ES-I3 (cell line): ENCODE results near the gene PODXL.
"Not testable (repeated sequence)": the region's sequence is repeated elsewhere in the genome, so short reads cannot be mapped to it uniquely, and the experiment has no call there.

Source experiments
- H3K36me3 ChIP-seq: 2 replicates; pipeline ENCODE4 v1.6.1; 2013; ENCODE audit warnings: mild to moderate bottlenecking, low read length, control low read depth, moderate library complexity; ENCODE audit not compliant: insufficient read depth
- H3K4me1 ChIP-seq: 2 replicates; pipeline ENCODE4 v1.6.1; 2013; ENCODE audit warnings: mild to moderate bottlenecking, control low read depth, low read length; ENCODE audit not compliant: insufficient read depth
- H3K9ac ChIP-seq: 2 replicates; pipeline ENCODE4 v1.6.1; 2013; ENCODE audit warnings: low read depth, mild to moderate bottlenecking, low read length, moderate library complexity
- H3K9me3 ChIP-seq: 2 replicates; pipeline ENCODE4 v1.6.1; 2013; ENCODE audit warnings: mild to moderate bottlenecking, low read length, moderate library complexity; ENCODE audit not compliant: control insufficient read depth, insufficient read depth

The PODXL gene

DNA sequence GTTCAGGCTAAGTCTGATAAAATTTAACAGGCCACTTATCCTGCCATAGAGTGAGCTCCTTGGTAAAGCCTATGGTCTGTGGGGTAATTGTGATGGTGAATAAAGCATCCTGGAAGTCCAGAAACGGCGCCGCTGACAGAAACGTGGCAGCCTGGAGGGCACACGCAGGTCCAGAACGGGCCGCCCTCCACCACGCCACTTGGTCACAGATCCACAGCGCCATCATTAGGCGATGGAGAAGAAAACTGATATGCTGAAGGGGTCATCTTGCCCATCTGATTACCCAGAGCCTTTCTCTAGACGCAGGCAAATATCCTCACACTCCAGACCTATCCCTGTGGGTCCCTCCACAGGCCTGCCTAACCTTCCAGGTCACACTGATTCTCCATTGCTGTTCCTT, 37.8 kb downstream of the PODXL start:
- Histone ChIP-seq H3K4me1 (peaks cover 34% of the 10 kb centered on the region), H3K9me3 (no peaks in the 10 kb centered on the region), H3K9ac (no peak overlapping the region), H3K36me3 (peaks cover 8% of the 10 kb centered on the region; the same call in 1 of the 2 replicates)

DNA sequence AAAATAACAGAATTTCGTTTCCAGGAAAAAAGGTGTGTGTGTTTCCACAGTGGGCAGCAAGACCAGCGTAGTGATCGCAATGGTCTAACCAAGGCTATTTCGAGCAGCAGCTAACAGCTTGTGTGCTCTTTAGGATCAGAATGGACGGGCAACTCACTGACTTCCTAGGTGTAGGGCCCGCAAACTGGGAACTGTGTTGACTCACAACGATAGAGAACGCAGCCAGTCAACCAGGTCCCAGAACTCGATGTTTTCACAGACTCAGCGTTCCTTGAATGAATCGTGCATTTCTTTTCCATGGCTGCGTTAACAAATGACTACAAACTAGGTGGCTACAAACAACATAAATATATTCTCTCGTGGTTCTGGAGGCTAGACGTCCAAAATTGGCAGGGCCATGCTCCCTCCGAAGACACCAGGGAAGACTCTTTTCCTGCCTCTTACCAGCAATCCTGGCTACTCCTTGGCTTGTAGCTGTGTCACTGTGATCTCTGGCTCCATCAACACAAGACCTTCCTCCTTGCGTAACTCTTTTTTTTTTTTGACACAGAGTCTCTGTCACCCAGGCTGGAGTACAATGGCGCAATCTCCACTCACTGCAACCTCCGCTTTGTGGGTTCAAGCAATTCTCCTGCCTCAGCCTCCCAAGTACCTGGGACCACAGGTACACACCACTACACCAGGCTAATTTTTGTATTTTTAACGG, 39.1 kb downstream of the PODXL start:
- no peaks in the 10 kb centered on the region for H3K9me3 ChIP-seq
- peaks cover 11% of the 10 kb centered on the region; the same call in 1 of the 2 replicates for H3K36me3 ChIP-seq
- H3K9ac ChIP-seq = no peak overlapping the region
- peaks cover 33% of the 10 kb centered on the region for H3K4me1 ChIP-seq

DNA sequence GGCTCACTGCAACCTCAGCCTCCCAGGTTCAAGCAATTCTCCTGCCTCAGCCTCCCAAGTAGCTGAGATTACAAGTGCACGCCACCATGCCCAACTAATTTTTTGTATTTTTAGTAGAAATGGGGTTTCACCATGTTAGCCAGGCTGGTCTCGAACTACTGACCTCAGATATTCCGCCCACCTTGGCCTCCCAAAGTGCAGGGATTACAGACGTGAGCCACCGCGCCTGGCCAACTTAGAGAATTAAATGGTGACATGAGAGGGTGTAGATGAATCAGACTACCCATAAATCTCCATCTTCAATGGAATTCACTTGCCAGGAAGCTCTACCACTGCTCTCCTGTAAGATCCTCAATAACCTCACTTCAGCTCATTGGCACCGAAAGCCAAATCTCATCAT, 41.0 kb downstream of the PODXL start:
- Histone ChIP-seq H3K4me1 (peaks cover 23% of the 10 kb centered on the region), H3K36me3 (peaks cover 20% of the 10 kb centered on the region)
- not testable (repeated sequence) for H3K9me3 ChIP-seq, H3K9ac ChIP-seq

DNA sequence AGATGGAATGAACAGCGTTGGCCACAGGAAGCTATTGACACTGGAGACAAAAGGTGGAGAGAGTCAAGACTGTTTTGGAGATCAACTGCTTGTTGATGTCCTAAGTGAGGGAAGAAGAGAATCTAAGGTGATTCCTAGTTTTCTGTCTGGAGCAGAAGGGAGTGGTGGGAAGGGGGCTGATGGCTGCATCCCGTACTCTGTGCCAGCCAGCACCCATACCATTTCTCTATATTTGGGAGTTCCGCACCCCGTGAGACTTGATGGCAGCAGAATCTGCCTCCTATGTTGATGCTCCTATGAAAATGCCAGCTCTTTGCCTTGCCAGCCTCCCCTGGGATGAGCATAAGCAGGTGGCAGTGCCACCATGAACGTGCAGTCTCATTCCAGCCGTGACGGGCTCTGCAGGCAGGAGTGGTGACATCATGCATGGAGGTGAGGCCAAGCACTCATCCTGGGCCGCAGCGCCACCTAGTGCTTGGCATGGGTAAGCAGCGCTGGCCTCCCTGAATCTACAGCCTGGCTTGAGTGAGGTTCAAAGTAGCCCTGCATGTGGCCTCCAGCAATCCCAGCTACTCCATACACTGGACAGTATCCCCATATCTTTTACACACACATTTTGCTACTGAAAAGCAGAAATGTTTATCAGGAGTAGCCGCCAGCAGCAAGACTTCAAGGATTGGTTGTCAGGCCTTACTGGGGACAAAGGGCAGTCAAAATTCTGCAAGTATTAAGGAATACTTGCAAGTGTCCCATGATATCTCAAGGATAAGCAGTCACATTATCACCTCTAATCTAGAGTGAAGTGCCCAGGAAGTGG, 43.0 kb downstream of the PODXL start:
- peaks cover 24% of the 10 kb centered on the region for H3K4me1 ChIP-seq
- H3K9me3 ChIP-seq = no peaks in the 10 kb centered on the region
- H3K9ac ChIP-seq = no peak overlapping the region
- H3K36me3 ChIP-seq = peaks cover 32% of the 10 kb centered on the region

- peaks cover 42% of the 10 kb centered on the region for H3K36me3 ChIP-seq
- H3K9me3 ChIP-seq = no peaks in the 10 kb centered on the region
- peaks cover 17% of the 10 kb centered on the region for H3K4me1 ChIP-seq
- H3K9ac ChIP-seq = no peak overlapping the region
Measured at GRCh38 chr7:131511774-131512535, 44.5 kb downstream of the PODXL start.

GRCh38 chr7:131511071-131511470, 45.4 kb downstream of the PODXL start:
- H3K9me3 ChIP-seq = no peaks in the 10 kb centered on the region
- H3K36me3 ChIP-seq = peaks cover 51% of the 10 kb centered on the region
- peaks cover 17% of the 10 kb centered on the region for H3K4me1 ChIP-seq
- H3K9ac ChIP-seq = no peak overlapping the region

DNA sequence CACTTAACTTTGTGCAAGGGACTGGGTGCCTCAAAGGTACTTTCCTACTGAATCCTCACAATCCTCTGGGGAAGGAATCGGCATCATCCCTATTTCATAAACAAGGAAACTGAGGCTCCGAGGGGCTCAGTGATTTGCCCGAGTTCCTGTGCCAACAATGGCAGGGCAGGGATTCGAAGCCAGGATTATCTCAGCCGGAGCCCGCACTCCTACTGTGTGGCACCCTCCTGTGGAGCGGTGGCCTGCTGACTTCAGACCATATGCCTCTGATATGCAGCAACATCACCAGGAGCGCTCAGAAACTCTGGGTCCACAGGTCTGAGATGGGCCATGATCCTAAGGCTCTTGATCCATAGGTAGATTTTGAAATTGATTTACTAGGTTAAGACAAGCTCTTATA, 46.6 kb downstream of the PODXL start:
- peaks cover 17% of the 10 kb centered on the region for H3K4me1 ChIP-seq
- H3K9me3 ChIP-seq = no peaks in the 10 kb centered on the region
- H3K36me3 ChIP-seq = peaks cover 63% of the 10 kb centered on the region
- H3K9ac ChIP-seq = no peak overlapping the region

GRCh38 chr7:131508754-131509486, 47.5 kb downstream of the PODXL start:
- no peaks in the 10 kb centered on the region for H3K9me3 ChIP-seq
- H3K36me3 ChIP-seq = peaks cover 71% of the 10 kb centered on the region
- no peak overlapping the region for H3K9ac ChIP-seq
- peaks cover 17% of the 10 kb centered on the region for H3K4me1 ChIP-seq

DNA sequence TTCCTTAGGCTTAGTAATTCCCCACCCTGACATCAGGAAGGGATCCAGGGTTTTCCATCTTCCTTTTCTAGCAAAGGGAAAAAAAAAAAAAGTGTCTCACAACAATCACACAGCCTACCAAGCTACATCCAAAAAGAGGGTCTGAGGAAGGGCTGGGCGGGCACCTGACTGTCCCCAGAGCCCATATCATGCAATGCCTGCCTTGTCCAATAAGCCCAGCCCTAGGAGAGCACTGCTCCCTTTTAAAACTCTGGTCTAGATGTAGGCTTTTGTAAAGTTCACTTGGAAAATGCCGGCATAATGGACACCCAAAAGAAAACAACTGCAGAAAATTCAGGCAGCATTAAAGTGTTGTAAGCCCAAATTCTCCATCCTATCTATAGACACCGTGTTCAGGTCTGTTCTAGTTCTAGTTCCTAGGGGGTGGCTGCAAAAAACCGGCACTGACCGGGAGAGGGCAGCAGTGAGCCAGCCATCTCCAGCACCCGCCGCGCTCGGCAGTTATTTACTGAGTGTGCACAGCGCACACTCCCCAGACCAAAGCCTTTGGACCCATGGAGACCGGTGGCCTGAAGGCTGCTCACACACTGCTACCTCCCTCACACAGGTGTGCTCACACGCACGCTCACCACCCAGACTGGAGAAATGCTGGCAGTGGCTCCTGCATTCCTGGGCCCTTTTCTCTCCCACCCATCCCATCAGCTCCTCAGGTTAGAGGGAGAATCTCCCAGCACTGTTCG, 48.7 kb downstream of the PODXL start:
- Histone ChIP-seq H3K9me3 (no peaks in the 10 kb centered on the region), H3K9ac (no peak overlapping the region), H3K36me3 (peaks cover 83% of the 10 kb centered on the region), H3K4me1 (0 out of 2 replicates have a peak, but pooled peaks cover 7% of the 10 kb centered on the region)

DNA sequence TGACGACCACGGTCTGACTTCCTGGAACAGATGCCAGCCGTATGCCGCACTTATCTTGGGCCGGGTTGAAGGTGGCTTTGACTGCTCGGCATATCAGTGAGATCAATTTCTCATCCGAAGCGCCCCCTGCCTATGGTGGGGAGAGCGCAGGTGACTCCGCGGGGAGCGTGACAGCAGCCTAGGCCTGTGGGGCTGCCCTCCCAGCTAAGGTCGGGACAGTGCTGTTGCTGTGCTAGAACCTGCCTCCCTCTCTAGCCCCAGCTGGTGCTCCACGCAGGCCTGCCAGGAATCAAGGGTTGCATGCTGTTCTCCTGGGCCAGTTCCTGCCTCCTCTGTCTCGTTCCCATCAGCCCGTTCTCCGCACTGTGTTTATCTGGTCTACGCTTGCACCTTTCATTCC, 49.8 kb downstream of the PODXL start:
- Histone ChIP-seq H3K36me3 (peaks cover 86% of the 10 kb centered on the region), H3K4me1 (0 out of 2 replicates have a peak, but pooled peaks cover 7% of the 10 kb centered on the region), H3K9me3 (no peaks in the 10 kb centered on the region), H3K9ac (no peak overlapping the region)

- no peak overlapping the region for H3K9ac ChIP-seq
- H3K4me1 ChIP-seq = 0 out of 2 replicates have a peak, but pooled peaks cover 7% of the 10 kb centered on the region
- H3K36me3 ChIP-seq = peaks cover 90% of the 10 kb centered on the region
Measured at GRCh38 chr7:131505636-131506557, 50.5 kb downstream of the PODXL start.

GRCh38 chr7:131505037-131505620, 51.3 kb downstream of the PODXL start:
- H3K9me3 ChIP-seq, H3K9ac ChIP-seq, H3K4me1 ChIP-seq: not testable (repeated sequence)
- H3K36me3 ChIP-seq = peaks cover 92% of the 10 kb centered on the region

More at GRCh38 chr7:131505636-131506557, 50.5 kb downstream of the PODXL start:
- no peaks in the 10 kb centered on the region for H3K9me3 ChIP-seq
